HG03521 (cell line): ENCODE data around the gene CA10.

Source experiments
- ATAC-seq: cut with Tn5 transposase; IDR thresholded peaks from one replicate; pipeline ENCODE4 v1.9.1; 2021; ENCODE audit warnings: mild to moderate bottlenecking, moderate library complexity; ENCODE audit not compliant: unreplicated experiment

Gene CA10

DNA sequence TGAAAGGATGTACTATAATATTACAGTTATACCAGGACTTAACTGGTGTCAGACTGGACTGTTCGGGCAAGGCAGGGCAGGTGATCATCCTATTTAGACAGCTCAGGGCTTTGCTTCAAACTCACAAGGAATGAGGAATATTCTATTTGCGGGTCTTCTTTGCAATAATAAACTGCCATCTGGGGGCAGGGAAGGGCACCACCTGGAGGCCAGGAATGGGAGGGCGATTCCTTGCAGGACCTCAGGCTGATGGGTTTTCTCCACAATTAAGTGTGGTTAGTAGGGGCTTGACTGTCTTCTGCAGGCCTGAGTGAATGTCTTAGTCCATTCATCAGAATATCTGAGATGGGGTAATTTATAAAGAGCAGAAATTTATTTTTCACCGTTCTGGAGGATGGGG lies 424.1 kb downstream of the CA10 start:
- ATAC-seq: no peak

DNA sequence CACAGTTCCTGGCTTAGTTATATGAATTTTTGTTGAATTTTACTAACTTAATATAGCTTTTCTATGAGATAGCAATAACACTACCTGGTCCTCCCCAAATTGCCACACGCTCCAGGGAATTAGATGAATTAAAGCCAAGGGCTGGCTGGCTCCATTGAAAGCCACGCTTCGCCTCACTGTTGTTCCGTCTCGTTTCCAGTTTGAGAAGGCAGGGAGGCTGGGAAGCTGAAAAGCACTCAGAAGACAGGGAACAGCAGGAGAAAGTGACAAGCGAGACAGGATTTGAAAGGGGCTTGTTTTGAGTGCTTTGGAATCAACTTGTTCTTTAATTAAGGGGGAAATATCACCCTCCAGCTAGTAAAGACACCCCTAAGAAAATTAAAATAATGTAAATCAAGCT lies 425.3 kb downstream of the CA10 start:
- no peak for ATAC-seq

DNA sequence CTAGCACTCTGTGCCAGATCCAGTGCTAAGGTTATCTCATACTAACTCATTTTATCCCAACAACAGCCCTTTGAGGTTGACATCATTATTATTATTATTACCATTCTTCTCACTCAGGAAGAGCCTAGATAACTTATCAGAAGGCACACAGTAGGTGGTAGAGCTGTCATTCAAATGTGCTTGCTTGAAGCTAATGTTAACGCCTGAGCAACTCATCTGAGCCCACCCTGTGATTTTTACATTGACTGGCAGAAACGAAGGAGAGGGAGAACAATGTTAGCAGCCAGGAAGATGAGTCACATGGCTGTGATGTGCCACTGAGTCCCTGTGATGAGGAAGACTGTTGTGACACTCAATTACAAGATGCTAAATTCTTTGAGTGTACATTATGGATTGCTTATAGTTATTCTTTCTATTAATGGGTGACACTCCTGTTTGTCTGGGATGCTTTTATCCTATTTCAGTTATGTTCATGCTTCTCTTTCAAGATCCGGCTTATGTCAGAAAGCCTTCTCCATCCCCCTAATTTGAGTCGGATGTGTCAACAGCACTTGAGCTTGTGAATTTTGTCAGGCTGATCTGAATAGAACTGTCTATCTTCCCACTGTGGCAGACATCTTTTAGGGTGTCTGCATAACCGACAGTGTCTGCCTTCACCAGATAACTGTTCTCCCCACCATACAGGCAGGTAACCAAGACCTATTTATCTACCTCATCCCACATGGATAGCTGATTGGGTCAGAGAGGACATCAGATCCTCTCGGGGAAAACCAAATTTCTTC lies 426.4 kb downstream of the CA10 start:
- ATAC-seq: no peak

DNA sequence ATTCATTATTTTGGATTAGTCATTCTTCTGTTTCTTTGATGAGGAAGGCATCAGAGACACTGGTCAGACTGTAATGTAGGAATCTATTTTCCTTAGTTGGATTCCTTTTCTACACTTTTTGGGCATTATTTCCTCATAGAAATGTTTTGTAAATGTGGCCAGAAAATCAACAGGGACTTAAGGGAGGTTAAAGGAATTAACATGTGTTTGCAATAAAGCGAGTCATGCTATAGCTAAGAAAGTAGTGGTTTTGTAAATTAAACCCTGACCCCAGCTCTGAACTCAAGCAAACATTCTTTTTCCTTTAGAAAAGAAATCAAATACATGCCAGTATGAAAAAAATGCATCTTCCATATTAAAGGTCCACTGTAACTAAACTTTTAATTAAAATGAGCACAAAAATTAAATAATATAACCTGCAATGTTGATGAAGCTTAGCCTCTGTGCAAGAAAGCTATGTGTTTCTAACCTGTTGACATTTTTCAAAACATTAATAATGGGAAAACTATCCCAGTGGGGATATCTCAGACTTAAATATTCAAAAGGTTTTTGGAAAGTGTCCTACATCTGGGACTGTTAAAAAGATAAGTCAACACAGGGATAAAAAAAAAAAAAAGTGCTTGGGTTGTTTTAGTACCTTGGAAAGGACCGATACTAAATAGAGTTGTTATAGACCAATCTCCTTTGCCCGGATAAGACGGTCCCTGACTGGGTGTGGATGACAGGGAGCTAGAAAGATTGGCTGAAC lies 428.0 kb downstream of the CA10 start:
- no peak for ATAC-seq

DNA sequence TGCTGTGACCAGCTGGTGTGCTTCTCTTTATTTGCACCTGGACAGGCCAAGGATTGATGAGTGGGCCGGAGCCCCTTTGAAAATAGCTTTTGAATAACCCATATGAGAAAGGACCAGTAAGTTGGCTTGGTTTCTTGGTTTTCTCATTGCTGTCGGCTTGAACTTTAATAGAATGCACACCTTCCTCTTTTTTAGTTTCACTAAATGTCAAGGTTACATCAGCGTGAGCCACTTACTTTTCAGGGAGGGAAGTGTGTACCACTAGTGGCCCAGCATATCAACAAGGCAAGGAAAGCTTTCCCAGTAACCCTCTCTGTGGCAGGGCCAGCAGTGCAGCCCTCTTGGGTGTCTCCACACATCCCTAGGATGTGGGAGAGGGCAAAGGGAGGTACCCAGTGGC lies 433.3 kb downstream of the CA10 start:
- no peak for ATAC-seq

DNA sequence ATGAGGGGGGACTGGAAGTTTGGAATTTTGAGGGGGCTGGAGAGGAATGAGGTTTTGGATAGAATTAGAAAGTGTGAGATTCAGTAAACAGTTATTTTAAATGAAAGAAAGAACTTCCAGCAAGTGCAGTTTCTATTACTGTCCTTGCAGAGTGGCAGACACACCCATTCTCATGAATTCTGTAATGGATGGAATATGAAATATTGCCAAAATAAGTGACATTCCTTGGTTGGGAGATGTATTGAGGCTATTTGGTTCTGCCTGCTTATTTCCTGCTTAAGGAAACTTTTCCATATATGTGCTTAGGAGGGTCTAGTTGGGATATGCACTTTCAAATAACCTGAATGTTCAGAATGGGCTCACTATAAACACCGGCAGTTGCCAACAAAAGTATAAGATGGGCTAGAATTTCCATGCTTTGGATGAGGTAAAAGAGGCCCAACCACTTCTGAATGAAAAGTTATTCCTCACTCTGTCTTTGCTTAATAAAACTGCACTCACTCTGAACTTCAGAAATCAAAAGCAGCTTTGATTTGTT lies 434.4 kb downstream of the CA10 start:
- no peak for ATAC-seq

DNA sequence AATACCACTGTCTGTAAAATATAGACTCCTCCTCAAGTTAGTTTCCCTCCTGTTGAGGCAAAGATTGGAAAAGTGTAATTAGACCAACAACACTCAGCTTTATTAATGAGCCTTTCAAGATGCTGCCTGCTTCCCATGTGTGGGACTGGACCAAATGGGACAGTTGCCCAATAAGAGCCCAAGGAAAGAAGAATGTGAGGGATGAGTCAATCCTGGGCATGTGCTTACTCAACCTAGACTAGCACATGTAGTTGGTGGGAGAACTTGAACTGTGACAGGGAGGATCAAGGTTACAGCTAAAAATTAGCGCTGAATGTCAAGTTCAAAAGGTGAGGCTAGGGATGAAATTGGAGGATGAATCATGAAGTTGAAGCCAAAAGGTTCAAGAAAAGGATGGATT lies 435.5 kb downstream of the CA10 start:
- ATAC-seq: no peak

DNA sequence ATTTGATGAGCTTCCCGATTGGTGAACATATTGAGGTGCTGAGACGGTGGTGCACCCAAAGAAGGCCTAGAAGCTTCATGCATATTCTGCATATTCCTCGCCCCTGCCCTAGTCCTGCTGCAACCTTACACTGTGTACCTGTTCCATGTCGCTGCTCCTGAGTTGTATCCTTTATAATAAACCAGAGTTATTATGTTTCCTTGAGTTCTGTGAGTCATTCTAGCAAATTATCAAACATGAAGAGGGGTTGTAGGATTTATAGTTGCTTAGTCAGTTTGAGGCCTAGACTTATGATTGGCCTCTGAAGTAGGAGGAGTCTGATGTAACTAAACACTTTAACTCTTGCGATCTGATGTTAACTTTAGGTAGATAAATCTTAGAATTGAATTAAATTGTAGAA lies 436.8 kb downstream of the CA10 start:
- ATAC-seq: no peak

DNA sequence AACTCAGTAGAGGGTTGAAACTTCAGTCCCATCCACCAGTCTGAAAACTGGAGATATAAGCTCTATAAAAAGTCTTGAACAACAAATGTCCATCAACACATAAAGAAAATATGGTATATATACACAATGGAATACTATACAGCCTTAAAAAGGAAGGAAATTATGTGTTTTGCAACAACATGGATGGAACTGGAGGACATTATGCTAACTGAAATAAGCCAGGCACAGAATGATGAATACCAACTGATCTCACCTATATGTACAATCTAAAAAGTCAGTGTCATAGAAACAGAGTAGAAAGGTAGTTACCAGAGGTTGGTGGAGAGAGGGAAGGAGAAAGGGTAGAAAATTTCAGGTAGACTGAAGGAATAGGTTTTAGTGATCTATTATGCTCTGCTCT lies 438.1 kb downstream of the CA10 start:
- no peak for ATAC-seq

DNA sequence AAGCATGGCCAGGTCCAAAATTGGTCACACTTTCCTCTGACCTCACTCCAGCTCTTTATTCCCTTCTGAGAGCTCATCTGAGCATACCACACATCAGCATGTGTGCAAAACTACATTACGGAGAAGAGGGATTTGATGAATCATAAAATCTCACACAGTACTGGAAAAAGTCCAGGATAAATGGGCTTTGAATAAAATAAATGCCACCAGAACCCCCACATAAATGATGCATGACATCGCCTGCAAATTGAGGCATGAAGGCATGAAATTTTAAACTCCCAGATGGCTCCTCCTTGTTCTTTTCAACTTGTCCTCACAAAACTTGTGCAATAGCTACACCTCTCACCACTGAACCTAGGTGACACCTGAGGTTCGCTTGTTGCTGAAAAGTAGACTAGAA lies 439.5 kb downstream of the CA10 start:
- ATAC-seq: no peak

DNA sequence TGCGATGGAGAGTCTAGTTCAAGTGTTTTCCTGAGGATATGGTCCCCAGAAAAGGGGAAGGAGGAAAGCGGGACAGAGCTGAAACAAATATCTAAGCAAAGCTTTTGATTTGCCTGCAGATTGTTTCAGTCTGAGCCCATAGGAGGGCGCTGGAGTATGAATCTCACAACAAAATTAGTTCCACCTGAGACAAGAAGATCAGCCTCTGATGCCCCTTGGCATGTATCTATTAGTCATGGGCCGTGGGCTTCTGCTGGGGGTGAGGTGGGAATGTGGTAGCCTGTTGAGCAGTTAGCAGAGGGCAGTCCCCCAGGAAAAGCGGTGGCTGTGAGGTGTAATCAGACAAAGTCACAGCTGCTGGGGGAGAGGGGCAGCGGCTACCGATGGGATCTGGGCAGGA lies 446.9 kb downstream of the CA10 start:
- no peak for ATAC-seq

DNA sequence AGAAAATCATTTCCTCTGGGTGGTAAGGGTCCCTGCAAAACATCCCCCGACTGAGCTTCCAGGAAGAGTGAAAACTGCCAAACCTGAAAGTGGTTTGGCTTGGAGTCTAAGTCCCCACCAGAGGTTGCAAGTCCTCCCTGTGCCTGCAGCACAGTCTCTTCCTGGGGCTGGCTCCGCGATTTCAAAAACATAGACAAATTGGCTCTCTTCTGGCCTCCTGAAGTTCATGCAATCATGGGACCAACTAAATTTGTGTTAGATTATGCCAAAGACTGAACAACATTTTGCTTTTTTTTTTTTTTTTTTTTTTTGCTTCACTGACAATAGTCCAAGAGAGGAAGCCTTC lies 447.9 kb downstream of the CA10 start:
- ATAC-seq: no peak

DNA sequence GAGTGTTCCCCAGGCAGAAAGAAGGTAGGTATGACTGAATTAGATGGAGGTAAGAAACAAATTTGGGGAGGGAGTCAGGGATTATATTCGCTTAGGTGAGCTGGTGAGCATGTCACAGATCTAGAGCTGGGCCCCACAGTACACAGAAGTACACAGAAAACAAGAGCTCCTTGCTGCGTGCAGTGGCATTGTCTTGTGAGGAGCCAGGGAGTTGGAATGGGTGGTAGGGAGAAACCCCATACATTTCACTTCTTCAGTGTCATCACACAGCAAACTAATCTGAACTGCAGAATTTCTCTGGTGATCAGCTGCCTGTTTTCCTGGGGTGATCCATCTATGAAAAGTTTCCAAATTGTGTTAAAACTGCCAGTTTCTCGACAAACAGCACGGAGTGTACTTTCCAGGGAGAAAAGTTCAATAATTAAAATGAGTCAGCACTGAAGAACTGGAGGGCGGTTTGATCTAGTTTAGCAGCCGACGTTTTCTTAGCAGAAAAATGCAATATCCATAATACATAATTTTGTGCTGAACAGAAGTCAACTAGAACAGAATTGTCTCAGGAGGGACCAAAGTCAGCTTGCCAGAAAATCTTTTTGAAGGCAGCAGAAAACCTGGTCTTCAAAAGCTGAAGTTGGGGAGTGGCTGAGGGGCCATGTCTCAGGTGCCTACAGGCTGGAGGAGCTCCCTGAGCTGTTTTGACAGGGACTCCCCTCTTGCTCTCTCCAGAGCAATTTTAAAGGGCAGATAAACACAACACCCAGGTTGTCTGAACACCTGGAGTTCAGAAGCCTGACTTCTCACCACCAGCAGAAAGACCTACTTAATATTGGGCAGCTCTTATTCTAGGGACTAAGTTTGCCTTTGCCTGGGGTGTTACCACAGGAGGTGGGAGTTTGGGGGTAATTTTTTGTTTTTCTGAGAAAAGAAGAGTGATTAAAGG lies 448.6 kb downstream of the CA10 start:
- no peak for ATAC-seq

DNA sequence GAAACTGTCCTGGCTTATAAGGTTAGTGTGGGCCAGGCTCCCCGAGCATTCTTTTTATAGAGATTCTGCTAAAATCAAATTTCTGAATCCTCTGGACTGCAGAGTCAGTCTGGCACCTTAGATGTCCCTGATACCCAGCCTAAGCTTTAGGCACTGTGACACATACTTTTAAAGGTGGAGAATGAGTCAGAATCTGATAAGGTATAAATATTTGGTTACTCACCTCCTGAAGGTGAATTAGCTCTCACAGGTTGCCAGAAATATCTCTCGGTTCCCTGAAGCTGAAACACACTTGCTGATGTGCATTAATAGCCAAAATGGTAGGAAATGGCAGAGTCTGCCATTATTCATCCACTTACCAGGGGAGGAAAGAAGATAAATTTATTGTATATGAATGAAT lies 451.3 kb downstream of the CA10 start:
- ATAC-seq: no peak

DNA sequence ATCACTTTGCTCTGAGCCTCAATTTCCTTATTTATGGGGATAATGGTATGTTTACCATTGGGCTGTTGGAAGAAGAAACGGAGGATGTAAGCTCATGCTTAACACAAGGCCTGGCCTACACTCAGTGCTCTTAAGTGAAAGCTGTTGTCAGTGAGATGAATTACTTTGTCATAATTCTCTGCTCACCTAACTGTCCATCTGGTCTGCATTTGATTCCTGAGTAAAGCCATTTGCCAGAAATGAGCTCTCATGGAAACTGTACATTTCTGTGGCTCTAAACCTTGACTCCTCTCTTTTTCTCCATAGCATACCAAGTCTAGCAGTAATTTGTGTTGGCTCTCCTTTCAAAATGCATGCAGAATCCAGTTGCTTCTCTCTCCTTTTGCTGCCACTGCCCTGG lies 452.4 kb downstream of the CA10 start:
- no peak for ATAC-seq

DNA sequence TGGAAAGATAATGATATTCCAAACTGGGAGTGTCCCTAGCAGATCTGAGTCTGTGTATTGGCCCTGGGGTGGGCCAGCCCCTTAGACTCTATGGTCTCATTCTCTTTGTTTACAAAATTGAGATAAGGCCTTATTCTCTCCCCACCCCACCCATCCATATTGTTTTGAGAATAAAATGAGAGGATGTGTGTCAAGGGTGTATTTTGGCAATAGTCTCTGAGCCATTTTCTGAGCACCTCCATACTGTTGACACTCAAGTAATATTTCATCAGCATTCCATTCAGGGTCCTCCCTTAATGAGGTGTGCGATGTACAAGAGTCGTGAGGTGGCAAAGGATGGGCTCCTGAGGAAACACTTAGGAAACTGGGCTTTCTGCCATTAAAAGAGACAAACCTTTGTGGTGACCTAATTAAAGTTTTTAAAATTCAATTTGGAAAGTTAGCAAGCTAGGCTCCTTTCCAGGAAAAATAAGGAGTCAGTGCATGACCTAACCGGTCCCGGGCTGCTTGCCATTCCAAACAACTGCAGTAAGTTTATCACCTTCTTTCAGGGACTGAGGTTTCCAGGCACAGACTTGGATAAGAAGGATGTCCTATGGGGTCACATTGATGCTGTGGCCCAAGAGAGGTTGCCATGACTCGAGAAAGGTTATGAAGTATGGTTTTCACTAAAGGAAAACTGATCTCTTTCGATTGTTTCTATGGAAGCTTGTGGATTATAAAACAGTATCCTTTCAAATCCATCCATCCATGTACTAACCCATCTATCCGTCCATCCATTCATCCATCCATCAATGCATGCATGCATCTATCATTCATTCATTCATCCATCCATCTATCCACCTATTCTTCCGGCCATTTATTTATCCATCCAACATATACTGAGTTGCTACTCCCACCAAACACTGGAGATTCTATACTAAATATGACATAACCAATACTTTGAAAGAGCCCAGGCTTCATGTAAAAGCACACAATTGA lies 454.9 kb downstream of the CA10 start:
- no peak for ATAC-seq

DNA sequence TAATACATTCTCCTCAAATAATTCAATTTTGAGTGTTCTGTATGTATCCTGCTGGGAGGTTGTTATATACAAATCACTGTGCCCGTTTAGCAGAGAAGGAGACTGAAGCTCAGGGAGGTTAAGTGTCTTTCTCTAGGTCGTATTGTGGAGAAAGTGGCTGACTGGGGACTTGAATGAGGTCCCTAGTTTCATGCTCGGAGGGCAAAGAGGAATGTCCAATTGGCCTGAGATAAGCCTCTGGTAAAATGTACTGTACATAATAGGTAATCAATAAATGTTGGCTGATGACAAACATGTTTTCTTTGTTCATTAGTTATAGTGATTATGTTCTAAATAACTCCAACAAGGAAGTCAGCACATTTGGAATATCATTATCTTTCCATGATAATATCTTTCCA lies 455.6 kb downstream of the CA10 start:
- no peak for ATAC-seq

DNA sequence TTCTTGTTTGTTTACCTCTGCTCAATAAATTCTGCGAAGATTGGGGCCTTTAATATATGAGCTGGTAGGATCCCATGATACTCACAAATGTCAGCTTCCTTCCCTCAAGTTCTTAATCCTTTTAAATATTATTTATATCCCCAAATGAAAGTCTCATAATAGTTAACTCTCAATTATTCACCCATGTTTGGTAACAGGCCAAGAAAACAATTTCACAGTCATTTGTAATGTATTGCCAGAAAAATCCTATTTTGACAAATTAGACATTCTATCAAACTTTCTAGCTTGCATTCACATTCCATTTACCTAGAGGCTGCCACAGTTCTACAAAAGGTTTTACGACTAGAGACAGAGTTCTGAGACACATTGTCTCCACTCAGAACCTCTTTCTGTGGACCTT lies 457.0 kb downstream of the CA10 start:
- no peak for ATAC-seq

DNA sequence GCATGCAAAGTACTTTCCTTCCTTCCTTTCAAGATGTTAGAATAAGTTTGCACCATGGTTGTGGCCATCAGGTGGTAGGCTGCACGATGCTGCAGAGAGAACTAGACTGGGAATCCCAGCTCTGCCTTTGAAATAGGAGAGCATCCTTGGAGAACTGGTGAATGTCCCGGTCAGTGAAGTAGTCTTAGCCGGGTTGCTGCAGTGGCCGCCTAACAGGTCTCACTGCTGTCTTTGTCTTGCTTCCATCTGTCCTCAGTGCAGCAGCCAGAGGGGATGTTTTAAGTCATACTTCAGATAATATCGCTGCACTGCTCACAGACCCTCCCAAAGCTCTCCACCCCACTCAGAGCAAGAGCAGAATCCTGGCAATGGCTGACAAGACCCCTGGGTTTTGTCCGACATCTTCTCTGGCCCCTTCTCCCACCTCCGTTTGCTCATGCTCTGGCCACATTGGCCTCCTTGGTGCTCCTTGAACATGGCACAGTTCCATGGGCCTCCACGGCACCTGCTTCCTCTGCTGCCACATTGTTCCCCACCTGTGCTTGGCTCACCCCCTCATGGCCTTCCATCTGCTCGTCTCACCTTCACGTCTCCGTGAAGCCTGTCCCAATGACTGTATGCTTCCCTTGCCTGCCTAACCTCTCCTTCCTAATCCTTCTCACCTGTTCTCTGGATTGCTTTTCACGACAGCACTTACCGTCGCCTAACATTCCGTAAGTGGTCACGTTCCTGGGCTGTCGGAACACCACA lies 458.3 kb downstream of the CA10 start:
- ATAC-seq: no peak
